Left lung (tissue), 10 donors: Measurements from ENCODE around the gene TMEM74B. TPM values are rescaled to one million over a fixed set of nuclear protein-coding genes. Genes with fewer than 3 reads are reported as not detected.
A peak's percentile ranks its signal among the peaks of the same experiment; 100 is the strongest.

Experiments
- ATAC-seq: fragments of 200-7000 bp; cut with Tn5 transposase; one replicate; pipeline ENCODE4 v1.9.1; 2020; ENCODE audit warnings: moderate library complexity
- DNase-seq, 4 donors: peaks; one replicate each; pipeline ENCODE4 v3.0.0-alpha.2; 2013 to 2020
- H3K27ac ChIP-seq, 2 donors: fragments of 200-600 bp; sonication (generic) in 1 of 2; one replicate each; pipeline versions ENCODE4 v1.5.0 to v1.8.0; 2020 to 2021
- H3K27me3 ChIP-seq, 2 donors: fragments of 200-600 bp; sonication (generic) in 1 of 2; one replicate each; pipeline versions ENCODE4 v1.5.0 to v1.8.0; 2020 to 2021
- H3K36me3 ChIP-seq, 2 donors: fragments of 200-600 bp; sonication (generic) in 1 of 2; one replicate each; pipeline versions ENCODE4 v1.5.0 to v1.8.0; 2020 to 2021
- H3K4me1 ChIP-seq, 2 donors: fragments of 200-600 bp; one replicate each; pipeline ENCODE4 v1.8.0; 2021
- H3K4me3 ChIP-seq, 2 donors: fragments of 200-600 bp; sonication (generic) in 1 of 2; one replicate each; pipeline versions ENCODE4 v1.5.0 to v1.8.0; 2020 to 2021; ENCODE audit warnings: mild to moderate bottlenecking in 1 of 2
- H3K9me3 ChIP-seq, 2 donors: fragments of 200-600 bp; sonication (generic) in 1 of 2; one replicate each; pipeline versions ENCODE4 v1.5.0 to v1.8.0; 2020 to 2021
- intact Hi-C, 2 donors: fragments of 100-400 bp; cut with DNase I; formaldehyde crosslinking; loops; one replicate each; pipeline versions ENCODE4 v1.11.2 to v1.14.2; 2022
- polyA plus RNA-seq, 6 donors: library from polyadenylated mRNA; unstranded; fragments of 120-200 nt; gene quantifications; one replicate each; pipeline ENCODE4 v1.2.1, GENCODE V29; 2013; ENCODE audit not compliant: insufficient read length in 6 of 6
- total RNA-seq, 2 donors: library from RNA; stranded (reverse); fragmentation: NEBNext Ultra II Directional; extraction: Animal tissue kit (Norgen Biotek cat#: 25700); gene quantifications; one replicate each; pipeline ENCODE4 v1.2.1, GENCODE V29; 2021
- TF ChIP-seq, protein P1 (sequence below), 2 donors: fragments of 200-600 bp; sonication (generic) in 1 of 2; IDR thresholded peaks; one replicate each; pipeline versions ENCODE4 v1.5.0 to v1.8.0; 2021; ENCODE audit warnings: antibody characterized with exemption in 2 of 2
- donor health status: DM: no; HTN: yes; CAD: no.
- donor health status: DM: no; HTN: no; CAD: no.

The TMEM74B gene
- total and polyA plus RNA-seq, 8 donors, result 4.0 to 16.3 (median 13.0) TPM

DNA sequence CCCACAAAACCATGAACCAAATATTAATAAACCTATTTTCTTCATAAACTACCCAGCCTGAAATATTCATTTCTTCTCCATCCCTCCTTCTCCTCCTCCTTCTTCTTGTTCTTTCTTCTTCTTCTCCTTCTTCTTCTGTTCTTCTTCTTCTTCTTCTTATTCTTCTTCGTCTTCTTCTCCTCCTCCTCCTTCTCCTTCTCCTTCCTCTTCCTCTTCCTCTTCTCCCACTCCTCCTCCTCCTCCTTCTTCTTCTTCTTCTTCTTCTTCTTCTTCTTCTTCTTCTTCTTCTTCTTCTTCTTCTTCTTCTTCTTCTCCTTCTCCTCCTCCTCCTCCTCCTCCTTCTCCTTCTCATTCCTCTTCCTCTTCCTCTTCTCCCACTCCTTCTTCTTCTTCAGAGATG lies 5.0 kb upstream of the TMEM74B start:
- TF ChIP-seq, protein P1, sequence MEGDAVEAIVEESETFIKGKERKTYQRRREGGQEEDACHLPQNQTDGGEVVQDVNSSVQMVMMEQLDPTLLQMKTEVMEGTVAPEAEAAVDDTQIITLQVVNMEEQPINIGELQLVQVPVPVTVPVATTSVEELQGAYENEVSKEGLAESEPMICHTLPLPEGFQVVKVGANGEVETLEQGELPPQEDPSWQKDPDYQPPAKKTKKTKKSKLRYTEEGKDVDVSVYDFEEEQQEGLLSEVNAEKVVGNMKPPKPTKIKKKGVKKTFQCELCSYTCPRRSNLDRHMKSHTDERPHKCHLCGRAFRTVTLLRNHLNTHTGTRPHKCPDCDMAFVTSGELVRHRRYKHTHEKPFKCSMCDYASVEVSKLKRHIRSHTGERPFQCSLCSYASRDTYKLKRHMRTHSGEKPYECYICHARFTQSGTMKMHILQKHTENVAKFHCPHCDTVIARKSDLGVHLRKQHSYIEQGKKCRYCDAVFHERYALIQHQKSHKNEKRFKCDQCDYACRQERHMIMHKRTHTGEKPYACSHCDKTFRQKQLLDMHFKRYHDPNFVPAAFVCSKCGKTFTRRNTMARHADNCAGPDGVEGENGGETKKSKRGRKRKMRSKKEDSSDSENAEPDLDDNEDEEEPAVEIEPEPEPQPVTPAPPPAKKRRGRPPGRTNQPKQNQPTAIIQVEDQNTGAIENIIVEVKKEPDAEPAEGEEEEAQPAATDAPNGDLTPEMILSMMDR (IDR thresholded peaks at IDR 0.05), result no peak
- ATAC-seq (no peak), DNase-seq (no peak)
- Histone ChIP-seq H3K4me1 (peaks cover 5 to 12% of the 10 kb centered on the region in 2 donors), H3K27me3 (peaks cover 3 to 24% of the 10 kb centered on the region in 2 donors), H3K36me3 (no peaks in the 10 kb centered on the region), H3K9me3 (no peaks in the 10 kb centered on the region), H3K27ac (no peak overlapping the region), H3K4me3 (no peak overlapping the region)
- intact Hi-C loops, result no loop called here

DNA sequence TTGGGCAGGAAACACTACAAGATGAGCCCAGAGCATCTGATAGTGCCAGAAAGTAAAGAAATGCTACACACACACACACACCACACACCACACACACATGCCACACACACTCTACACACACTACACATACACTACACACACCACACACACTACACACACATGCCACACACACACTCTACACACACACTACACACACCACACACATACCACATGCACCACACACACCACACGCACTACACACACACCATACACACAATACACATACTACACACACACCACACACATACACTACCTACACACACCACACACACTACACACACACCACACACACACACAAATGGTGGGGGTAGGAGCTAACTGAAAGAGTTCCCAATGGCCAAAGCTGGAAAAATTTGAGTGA lies 3.6 kb upstream of the TMEM74B start:
- H3K4me3 ChIP-seq, result no peak overlapping the region
- no peaks in the 10 kb centered on the region for H3K36me3 ChIP-seq
- H3K27me3 ChIP-seq, result peaks cover 10 to 39% of the 10 kb centered on the region in 2 donors
- TF ChIP-seq, protein P1 (IDR thresholded peaks at IDR 0.05), result no peak
- DNase-seq (no peak), ATAC-seq (no peak)
- H3K4me1 ChIP-seq, result peaks cover 5 to 13% of the 10 kb centered on the region in 2 donors
- H3K27ac ChIP-seq, result no peak overlapping the region
- intact Hi-C loops, result no loop called here
- H3K9me3 ChIP-seq, result no peaks in the 10 kb centered on the region

DNA sequence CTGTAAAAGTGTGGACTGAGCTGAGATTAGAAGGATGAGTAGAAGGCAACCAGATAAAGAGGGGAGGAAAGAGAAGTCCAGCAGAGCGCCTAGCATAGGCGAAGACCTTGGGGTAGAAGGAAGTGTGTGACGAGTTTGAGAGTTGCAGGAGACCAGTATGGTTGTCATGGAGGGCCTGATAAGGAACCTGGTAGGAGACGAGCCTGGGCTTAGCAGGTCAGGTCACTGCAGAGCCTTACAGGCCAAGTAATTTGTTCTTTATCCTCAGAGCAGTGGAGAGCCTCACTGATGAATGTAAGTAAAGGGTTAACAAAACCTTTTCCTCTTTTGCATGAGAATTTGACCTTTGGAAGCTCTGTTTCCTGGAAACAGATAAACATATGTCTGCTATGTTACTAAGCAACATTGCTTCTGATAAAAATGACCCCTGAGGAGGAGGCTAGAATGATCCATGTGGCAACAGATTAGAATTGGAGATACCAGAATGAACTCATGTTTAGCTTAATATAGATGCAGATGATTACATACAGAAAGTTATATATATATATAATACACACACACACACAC lies 2.9 kb upstream of the TMEM74B start:
- Histone ChIP-seq H3K27me3 (peaks cover 10 to 43% of the 10 kb centered on the region in 2 donors), H3K9me3 (no peaks in the 10 kb centered on the region), H3K36me3 (no peaks in the 10 kb centered on the region), H3K4me1 (peaks cover 5 to 13% of the 10 kb centered on the region in 2 donors), H3K4me3 (no peak overlapping the region), H3K27ac (peak overlapping the region in 1 of 2 donors; percentile 33)
- TF ChIP-seq, protein P1 (IDR thresholded peaks at IDR 0.05), result no peak
- intact Hi-C loops, result no loop called here
- DNase-seq, result no peak
- ATAC-seq, result no peak

DNA sequence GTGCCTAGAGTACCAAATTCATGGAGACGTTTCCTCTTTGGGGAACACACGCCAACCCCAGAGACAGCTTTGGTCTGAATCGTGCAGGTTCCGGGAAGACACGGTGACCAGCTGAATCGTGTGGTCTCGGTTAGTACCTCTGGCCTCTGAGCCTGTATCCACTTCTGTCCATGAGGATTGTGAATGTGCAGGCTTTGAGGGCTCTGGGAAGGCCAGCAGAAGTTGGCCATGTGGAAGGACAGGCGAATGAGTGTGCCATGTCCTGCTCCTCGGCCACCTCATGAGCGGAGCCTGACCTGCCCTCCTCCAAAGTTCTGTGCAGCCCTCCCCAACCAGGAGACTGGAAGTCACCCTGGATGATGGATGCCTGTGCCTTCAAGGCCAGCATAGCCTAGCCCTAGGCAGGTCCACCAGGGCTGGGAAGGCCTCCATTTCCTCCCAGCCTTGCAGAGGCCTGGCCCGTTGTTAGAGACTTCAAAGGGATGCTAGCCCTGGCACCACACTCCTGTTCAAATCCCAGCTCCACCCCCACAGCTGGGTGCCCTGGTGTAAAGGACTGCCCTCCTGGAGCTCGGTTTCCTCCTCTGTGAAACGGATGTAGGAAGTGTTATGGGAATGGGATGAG lies 1.7 kb upstream of the TMEM74B start:
- DNase-seq (no peak), ATAC-seq (no peak)
- intact Hi-C loops, result no loop called here
- Histone ChIP-seq H3K27ac (no peak overlapping the region), H3K36me3 (no peaks in the 10 kb centered on the region), H3K27me3 (peaks cover 10 to 46% of the 10 kb centered on the region in 2 donors), H3K9me3 (no peaks in the 10 kb centered on the region), H3K4me3 (no peak overlapping the region), H3K4me1 (peaks cover 5 to 13% of the 10 kb centered on the region in 2 donors)
- TF ChIP-seq, protein P1 (IDR thresholded peaks at IDR 0.05), result no peak

DNA sequence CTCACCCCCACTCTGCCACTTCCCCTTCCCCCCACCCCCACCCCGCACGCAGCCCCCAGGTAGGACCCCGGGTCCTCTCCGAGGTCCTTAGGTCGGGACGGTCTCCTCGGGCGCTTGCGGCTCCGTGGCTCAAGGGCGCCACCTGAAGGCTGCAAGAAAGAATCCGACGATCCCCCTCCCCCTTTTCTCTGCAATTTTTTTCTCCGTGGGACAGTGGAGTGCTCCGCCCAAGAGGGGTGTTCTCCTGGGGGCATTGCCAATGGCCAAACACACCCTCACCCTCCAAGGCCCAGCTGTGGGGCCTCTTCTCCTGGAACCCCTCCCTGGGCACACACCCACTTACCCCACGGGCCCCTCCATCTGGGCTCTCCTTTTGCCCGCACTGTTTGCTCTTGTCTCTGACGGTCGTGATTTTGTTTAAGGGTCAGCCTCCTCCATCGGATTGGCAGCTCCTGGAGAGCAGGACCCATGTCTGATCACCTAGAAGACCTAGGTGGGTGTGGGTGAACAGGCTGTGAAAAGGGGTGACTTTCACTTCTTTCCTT lies 1.1 kb upstream of the TMEM74B start:
- Histone ChIP-seq H3K27ac (no peak overlapping the region), H3K36me3 (peaks cover 0 to 4% of the 10 kb centered on the region in 2 donors), H3K27me3 (peaks cover 10 to 46% of the 10 kb centered on the region in 2 donors), H3K4me1 (peaks cover 5 to 13% of the 10 kb centered on the region in 2 donors), H3K4me3 (peak overlapping the region; percentile 35 to 41), H3K9me3 (no peaks in the 10 kb centered on the region)
- ATAC-seq (peak; percentile 85), DNase-seq (peak in 1 of 4 donors; percentile 64)
- TF ChIP-seq, protein P1 (IDR thresholded peaks at IDR 0.05), result peak; percentile 27 to 44
- intact Hi-C loops, result no loop called here
